HG03064 (cell line): Measurements from ENCODE around the gene SPATA6.
"Not testable (repeated sequence)": the region's sequence is repeated elsewhere in the genome, so short reads cannot be mapped to it uniquely, and the experiment has no call there.

ENCODE experiments used
- ATAC-seq: cut with Tn5 transposase; IDR thresholded peaks from one replicate; pipeline ENCODE4 v1.9.1; 2021; ENCODE audit warnings: low read depth; ENCODE audit not compliant: unreplicated experiment

The SPATA6 gene

DNA sequence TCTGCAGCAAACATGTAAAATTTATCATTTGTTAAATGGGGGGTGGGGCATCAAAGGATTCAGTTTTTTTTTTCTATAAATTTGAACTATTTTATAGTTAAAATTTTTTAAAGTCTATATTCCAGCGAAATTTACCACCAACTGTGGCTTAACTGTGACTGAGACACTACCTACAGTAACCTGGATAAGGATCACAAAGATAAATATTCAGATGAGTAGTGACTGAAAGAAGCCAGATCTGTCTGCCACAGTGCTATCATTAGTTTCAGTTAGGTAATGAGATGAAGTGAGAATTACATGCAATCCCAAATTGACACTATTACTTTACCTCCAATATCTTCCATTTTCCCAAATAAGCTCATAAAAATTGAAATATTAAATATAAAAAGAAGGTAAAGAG, 5.4 kb downstream of the SPATA6 start:
- ATAC-seq = no peak

DNA sequence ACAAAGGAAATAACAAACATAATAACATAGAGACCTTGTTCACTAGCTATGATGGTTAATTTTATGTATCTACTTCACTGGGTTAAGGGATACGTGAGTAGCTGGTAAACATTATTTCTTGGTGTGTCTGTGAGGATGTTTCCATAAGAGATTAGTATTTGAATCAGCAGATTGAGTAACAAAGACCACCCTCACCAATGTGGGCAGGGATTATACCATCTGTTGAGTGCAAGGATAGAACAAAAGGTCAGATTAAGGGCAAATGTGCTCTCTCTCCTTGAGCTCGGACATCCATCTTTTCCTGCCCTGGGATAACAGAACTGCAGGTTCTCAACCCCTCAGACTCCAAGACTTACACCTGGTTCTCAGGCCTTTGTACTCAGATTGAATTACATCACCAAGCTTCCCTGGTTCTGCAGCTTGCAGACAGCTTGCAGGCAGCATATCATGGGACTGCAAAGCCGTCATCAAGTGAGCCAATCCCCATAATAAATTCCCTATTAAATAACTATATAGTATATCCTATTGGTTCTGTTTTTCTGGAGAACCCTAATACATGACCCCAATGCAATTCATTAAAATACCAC, 9.2 kb downstream of the SPATA6 start:
- ATAC-seq = no peak

DNA sequence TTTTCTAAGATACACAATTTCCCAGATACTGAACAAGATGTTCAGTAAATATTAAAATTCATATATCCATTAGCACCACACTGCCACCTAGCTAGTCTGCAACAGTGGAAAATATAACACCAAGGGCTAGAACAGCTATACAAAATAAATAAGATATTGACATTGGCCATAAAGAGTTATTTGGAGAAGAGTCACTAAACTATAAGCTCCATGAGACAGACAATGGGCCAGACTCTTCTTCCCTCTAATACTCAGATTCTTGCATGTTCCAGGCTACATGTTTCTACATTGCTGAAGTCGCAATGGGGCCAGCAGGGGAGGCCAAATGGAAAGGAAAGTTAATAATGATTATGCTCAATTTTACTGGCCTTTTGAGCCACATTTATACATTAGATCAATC, 21.5 kb downstream of the SPATA6 start:
- no peak for ATAC-seq

DNA sequence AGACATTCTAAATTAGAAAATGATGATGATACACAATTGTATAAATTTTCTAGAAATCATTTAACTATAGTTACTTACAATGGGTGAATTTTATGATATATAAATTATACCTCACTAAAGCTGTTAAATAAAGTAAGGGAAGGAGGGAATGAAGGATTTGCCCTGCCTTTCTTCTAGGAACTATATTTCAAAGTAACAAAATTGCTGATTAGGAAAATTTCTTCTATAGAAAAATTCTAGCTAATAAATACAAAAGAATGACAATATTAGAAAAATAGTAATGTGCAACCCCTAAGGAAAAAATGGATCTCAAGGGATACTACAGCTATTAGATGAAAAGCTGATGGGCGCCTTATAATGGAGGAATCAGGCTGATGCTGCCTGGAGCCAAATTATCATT, 23.1 kb downstream of the SPATA6 start:
- ATAC-seq = no peak

DNA sequence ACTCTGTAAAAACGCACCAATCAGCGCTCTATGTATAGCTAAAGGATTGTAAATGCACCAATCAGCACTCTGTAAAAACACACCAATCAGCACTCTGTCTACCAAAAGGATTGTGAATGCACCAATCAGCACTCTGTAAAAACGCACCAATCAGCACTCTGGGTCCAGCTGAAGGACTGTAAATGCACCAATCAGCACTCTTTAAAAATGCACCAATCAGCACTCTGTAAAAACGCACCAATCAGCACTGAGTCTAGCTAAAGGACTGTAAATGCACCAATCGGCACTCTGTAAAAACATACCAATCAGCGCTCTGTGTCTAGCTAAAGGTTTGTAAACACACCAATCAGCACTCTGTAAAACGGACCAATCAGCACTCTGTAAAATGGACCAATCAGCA, 27.8 kb downstream of the SPATA6 start:
- not testable (repeated sequence) for ATAC-seq

DNA sequence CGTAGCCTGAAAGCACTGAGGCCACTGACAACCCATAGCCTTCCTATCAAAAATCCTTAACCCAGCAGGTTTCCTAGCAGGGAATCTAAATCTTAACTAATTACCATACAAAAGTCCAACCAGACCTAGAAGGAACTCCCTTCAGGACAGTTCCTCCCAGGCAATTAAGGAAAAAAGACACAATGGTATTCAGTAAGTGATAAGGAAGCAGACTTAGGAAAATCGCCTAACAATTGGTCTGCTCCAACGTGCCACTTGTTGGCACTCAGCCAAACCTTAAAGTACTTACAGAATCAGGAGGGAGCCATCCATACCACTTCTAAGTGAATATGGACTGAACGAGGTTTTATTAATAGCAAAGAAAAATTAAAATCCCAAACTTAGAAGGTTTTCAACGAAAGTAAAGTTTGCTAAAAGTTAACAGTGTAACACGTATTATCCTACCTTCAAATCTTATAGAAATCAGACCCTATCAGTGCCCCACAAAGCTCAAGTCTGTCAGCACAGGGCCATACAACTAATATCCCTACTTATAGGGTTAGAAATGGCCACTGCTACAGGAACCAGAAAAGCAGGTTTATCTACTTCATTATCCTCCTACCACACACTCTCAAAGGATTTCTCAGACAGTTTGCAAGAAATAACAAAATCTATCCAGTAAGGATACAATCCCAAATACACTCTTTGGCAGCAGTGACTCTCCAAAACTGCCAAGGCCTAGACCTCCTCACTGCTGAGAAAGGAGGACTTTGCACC, 29.0 kb downstream of the SPATA6 start:
- no peak for ATAC-seq

DNA sequence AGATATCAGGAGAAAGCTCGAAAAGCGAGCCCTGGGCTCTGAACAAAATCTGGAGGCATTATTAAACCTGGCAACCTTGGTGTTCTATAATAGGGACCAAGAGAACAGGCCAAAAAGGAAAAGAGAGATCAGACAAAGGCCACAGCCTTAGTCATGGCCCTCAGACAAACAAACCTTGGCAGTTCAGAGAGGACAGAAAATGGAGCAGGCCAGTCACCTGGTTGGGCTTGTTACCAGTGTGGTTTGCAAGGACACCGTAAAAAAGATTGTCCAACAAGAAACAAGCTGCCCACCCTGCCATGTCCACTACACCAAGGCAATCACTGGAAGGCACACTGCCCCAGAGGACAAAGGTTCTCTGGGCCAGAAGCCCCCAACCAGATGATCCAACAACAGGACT, 31.2 kb downstream of the SPATA6 start:
- ATAC-seq = not testable (repeated sequence)

DNA sequence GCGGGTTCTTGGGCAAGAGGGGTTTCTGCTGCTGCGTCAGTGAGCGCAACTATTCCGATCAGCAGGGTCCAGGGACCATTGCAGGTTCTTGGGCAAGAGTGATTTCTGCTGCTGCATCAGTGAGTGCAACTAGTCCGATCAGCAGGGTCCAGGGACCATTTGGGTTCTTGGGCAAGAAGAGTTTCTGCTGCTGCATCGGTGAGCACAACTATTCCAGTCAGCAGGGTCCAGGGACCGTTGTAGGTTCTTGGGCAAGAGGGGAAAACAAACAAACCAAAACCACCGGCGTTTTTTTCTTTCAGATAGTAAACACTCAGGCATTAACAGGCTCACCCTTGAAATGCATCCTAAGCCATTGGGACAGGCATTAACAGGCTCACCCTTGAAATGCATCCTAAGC, 32.6 kb downstream of the SPATA6 start:
- ATAC-seq = no peak

DNA sequence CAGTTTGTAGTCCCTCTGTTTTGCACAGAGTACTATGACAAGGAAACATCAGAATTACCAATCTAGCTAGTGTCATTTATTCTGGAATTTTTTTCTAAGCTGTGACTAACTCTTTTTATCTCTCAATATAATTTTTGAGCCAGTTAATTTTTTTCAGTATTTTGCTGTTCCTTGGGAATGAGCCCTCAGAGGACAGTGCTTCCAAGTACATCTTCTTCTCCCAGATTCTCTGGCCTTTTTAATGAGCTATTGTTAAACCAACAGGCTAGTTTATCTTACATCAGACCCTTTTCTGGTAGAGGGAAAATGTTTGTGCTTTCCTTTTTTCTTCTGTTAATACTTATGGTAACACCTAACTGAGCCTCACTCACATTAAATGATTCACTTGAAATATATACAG, 34.6 kb downstream of the SPATA6 start:
- not testable (repeated sequence) for ATAC-seq

DNA sequence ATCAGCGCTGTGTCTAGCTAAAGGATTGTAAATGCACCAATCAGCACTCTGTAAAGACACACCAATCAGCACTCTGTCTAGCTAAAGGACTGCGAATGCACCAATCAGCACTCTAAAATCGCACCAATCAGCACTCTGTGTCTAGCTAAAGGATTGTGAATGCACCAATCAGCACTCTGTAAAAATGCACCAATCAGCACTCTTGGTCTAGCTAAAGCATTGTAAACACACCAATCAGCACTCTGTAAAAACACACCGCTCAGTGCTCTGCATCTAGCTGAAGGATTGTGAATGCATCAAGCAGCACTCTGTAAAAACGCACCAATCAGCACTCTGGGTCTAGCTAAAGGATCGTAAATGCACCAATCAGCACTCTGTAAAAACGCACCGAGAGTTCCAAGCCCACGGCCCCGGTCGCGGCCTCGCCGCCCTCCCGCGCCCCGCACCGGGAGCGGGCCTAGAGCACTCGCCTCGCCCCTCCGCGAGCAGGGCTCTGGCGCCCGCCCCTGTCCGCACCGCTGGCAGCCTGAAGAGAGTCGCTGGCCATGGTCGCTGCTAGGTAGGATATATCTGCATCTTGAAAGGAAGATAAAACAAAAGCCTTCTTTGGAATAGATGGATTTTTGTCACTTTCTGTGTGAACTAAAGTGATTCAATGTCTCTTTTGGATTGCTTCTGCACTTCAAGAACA, 36.5 kb downstream of the SPATA6 start:
- not testable (repeated sequence) for ATAC-seq

DNA sequence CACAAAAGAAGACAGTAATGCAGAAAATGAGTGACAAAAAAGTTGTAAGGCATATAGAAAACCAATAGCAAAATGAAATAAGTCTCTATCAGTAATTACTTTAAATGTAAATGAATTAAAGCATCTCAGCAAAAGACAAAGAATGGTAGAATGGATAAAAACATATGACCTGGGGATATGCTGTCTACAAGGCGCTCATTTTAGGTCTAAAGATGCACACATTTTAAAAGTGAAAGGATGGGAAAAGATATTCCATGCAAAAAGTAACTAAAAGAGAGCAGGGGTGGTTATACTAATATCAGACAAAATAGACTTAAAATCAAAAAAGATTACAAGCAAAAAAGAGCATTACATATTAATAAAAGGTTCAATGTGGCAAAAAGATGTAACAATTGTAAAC, 41.2 kb downstream of the SPATA6 start:
- no peak for ATAC-seq

DNA sequence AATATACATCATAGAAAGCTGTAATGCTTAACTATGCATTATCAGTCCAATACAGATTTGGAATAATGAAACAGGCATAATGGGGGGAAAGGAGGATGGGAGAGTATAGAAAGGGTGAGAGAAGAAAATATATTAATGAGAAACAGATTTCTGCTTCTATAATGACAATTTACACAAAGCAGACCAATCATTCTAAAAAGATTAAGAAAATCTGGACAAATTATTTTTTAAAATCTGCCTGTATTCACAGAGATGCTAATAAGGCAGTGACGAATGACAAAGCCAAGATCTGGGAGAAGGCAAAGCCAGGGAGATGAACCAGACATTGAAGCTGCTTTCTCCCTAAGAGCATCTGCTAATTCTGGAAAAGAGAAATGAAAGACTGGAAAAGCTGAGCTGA, 50.0 kb downstream of the SPATA6 start:
- no peak for ATAC-seq

DNA sequence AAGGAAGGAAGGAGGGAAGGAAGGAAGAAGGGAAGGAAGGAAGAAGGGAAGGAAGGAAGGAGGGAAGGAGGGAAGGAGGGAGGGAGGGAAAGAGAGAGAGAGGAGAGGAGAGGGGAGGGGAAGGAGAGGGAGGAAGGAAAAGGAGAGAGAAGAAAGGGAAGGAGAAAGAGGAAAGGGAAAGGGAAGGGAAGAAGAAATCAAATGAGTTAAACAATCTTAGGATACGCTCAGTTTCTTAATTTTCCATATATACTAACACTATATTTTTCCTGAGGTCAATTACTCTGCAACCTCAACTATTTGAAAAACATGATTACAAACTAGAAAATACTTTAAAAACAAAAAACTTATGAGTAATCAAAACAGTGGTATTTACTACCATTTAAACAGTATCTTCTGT, 53.3 kb downstream of the SPATA6 start:
- ATAC-seq = no peak

DNA sequence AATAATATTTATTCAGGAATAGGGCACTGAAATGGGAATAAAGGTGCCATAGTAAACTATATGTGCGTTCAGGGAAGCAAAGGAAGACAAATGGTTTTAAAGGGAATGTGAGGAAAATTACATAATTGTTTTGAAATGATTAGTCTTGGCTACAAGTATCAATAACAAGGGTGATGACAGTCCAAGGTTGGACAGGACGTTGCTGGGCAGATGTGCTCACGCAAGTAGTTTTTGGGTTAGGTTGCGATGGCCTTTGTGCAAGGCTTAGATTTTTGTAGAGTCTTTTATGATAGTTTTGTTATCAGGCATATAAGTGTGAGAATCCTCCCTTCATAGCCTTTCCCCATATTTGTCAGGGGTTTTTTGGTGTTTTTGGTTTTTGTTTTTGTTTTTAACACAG, 57.0 kb downstream of the SPATA6 start:
- no peak for ATAC-seq

DNA sequence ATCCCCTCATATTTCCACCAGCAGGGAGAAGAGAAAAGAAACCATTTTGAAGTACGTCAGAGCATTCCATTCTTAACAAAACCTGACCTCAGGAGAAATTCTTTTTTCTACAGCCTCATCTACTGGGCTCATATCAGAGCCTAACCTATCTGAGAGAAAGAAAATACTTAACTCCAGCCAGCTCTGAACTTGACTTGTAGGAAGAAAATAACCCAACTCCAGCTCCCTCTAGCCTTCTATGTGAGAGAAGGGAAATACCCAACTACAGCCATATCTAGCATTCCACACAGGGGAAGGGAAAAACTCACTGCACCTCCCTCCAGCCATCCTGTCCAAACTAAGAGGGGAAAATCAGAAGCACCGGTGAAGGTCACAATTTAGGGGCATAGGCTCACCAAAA, 57.7 kb downstream of the SPATA6 start:
- ATAC-seq = no peak

DNA sequence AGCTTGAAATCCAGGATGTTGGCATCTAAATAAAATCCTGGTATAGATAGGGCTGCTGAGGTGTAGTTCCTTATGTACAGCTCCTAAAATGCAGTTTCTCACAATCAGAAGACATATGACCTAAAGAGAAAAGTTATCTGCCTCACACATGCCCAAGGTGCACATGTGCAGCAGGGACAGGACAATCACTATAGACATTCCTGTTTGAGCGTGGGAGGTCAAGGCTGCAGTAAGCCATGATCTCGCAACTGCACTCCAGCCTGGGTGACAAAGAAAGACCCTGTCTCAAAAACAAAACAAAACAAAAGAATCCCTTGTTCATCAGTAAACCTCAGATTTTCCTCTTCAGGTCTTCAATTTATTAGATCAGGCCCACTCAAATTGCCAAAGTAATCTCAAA, 66.1 kb downstream of the SPATA6 start:
- ATAC-seq = no peak

DNA sequence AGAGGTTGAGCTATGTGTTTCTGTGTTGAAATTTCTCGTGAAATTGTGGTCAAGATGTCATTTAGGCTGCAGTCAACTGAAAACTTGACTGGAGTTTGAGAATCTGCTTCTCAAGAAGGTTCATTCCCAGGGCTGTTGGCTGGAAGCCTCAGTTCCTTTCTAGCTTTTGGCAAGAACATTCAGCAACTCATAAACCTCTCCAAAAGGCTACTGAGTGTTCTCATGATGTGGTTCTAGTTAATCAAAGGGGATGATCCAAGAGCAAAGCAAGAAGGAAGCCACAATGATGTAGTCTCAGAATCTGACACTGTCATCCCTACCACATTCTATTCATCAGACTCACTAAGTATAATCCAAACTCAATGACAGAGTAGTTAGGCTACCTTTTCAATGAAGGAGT, 66.6 kb downstream of the SPATA6 start:
- ATAC-seq = no peak

DNA sequence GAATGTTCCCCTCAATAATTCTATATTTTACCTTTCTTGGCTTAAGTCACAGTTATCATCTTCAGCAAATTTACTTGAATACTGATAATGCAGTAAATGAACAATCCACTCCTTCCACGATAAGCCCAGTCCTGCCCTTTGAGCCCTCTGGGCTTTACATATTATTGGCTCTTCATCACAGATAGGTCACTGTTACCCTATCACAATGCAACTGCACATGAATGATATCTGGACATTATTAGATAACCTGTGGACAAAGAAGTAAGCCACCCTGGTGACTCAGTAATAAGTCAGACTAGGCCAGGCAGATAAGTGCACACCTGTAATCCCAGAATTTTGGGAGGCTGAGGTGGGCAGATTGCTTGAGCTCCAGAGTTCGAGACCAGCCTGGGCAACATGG, 69.4 kb downstream of the SPATA6 start:
- no peak for ATAC-seq

DNA sequence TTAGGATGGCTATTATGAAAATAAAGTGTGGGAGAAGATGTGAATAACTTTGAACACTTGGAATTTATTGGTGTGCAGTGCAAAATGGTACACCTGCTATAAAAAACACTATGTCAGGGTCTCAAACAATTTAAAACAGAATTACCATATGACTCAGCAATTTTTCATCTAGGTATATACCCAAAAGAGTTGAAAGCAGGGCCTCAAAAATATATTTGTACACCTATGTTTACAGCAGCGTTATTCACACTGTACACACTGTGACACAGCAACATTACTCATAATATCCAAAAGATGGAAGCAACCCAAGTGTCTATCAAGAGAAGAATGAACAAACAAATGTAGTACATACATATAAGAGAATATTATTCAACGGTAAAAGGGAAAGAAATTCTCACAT, 75.8 kb downstream of the SPATA6 start:
- no peak for ATAC-seq

DNA sequence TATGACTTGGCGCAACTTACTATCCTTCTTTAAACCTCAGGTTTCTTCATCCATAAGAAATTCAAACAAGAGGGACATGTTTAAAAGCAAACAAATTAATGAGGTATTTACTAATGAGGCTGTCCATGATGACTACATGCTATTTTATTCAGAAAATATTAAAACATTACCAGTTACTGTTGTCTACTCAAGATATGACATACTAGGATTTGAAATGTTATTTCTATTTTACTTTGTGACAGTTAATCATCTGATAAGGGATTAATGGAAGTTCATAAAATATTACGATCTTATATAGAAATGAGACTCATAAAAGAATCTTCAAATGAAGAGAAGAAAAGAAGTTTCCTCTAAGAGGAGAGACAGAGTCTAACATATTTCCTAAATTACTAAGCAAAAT, 80.1 kb downstream of the SPATA6 start:
- no peak for ATAC-seq

DNA sequence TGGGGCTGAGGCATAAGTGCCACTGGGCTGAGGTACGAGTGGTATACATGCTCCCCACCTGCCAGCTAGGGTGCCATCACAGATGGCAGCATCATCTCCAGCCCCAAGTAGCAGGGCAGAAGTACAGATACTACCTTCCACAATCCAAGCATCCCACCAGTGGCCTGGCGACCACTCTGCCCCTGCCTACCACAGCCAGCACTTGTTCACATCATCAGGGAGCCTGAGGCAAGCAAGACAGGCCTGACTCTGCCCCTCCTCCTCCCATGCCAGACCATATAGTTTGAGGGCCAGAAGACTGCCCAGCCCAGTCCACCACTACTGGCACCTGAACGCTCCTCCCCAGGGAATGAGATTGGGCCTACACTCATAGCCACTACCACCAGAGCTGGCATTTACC, 84.6 kb downstream of the SPATA6 start:
- no peak for ATAC-seq

DNA sequence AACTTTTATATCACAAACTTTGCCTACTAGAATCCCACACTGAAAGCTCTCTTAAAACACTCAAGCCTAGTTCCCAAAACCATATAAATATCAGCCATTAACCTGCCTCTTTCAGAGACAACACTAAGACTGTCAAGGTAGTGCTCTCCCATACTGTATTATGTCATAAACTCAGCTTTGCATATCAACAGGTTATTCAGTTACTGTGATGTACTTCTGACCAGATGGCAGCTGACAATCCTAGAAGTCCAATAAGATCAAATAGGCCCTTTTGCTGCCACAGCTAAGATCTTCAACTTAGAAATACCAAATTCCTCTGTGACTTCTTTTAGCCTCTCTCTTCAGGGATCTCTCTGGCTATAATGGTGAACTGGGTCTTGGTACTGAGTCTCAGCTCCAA, 97.2 kb downstream of the SPATA6 start:
- ATAC-seq = no peak
